IPS-18a (cell line): ENCODE results near the gene DUSP12.
"Not testable (repeated sequence)": the region's sequence is repeated elsewhere in the genome, so short reads cannot be mapped to it uniquely, and the experiment has no call there.

ENCODE experiments used
- H3K27ac ChIP-seq: one replicate; pipeline ENCODE4 v1.5.1; 2013; ENCODE audit warnings: low read length
- H3K27me3 ChIP-seq: one replicate; pipeline ENCODE4 v1.6.1; 2013; ENCODE audit warnings: mild to moderate bottlenecking, low read length; ENCODE audit not compliant: control insufficient read depth, insufficient read depth
- H3K36me3 ChIP-seq: one replicate; pipeline ENCODE4 v1.6.1; 2013; ENCODE audit warnings: low read depth, low read length; ENCODE audit not compliant: control insufficient read depth
- H3K4me1 ChIP-seq: one replicate; pipeline ENCODE4 v1.6.1; 2013; ENCODE audit warnings: low read depth, low read length; ENCODE audit not compliant: control insufficient read depth
- H3K4me3 ChIP-seq: one replicate; pipeline ENCODE4 v1.5.1; 2013; ENCODE audit warnings: low read length
- H3K9ac ChIP-seq: one replicate; pipeline ENCODE4 v1.6.1; 2013; ENCODE audit warnings: mild to moderate bottlenecking, low read length, moderate library complexity
- H3K9me3 ChIP-seq: one replicate; pipeline ENCODE4 v1.6.1; 2013; ENCODE audit warnings: low read depth, low read length; ENCODE audit not compliant: control insufficient read depth

The DUSP12 gene

DNA sequence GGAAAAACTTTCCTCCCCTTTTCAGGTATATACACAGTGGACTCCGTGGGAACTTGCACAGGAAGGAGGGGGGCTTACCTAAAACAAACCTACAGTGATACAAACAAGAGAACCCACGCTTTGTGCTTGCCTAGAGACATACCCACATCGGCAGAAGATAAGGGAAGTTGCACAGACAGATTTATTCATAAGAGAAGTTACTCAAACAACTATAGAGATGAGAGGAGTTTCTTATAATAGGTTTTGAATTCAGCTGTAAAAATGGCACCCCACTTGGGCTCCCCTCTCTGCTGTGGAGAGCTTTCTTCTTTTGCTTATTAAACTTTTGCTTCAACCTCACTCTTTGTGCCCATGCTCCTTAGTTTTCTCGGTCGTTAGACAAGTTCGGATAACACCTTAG, 1.8 kb upstream of the DUSP12 start:
- no peak overlapping the region for H3K27ac ChIP-seq
- H3K36me3 ChIP-seq, result peaks cover 18% of the 10 kb centered on the region
- H3K4me1 ChIP-seq, result peaks cover 7% of the 10 kb centered on the region
- no peak overlapping the region for H3K4me3 ChIP-seq
- no peaks in the 10 kb centered on the region for H3K27me3 ChIP-seq
- H3K9me3 ChIP-seq, result no peaks in the 10 kb centered on the region
- H3K9ac ChIP-seq, result no peak overlapping the region

DNA sequence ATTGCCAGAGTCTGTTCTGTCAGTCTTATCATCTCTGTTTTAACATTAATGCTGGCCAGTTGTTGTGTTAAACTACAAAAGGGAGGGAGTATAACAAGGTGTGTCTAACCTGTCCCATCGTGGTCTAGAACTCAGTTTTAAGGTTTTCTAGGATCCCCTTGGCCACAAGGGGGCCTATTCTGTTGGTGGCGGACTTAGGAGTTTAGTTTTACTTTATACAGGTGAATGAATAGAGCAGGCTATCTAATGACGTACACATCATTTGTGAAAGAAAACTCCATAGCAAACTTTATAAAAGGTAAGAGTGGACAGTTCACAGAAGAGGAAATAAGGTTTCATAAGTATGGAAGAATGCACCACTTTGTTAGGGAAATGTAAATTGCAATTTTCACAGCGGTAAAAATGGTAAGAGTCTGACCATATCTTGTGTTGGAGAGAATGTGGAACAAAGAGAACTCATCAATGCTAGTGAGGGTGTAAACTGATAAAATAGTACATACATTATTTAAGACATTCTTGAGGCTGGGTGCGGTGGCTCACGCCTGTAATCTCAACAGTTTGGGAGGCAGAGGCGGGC, 14.0 kb downstream of the DUSP12 start:
- Histone ChIP-seq H3K4me1 (peaks cover 4% of the 10 kb centered on the region), H3K27me3 (no peaks in the 10 kb centered on the region), H3K36me3 (peaks cover 3% of the 10 kb centered on the region), H3K27ac (no peak overlapping the region), H3K4me3 (no peak overlapping the region), H3K9ac (no peak overlapping the region), H3K9me3 (no peaks in the 10 kb centered on the region)

GRCh38 chr1:161766102-161766981, 16.8 kb downstream of the DUSP12 start, which contains the start of gene ATF6:
Gene ATF6, plus strand, starts transcription at chr1:161766320. Its CDS starts 41 bp downstream, at chr1:161766361.
- no peaks in the 10 kb centered on the region for H3K27me3 ChIP-seq
- peak within 1 kb of the TSS; percentile 98 for H3K4me3 ChIP-seq
- H3K9ac ChIP-seq, result peak within 1 kb of the TSS; percentile 88
- no peaks in the 10 kb centered on the region for H3K36me3 ChIP-seq
- no peaks in the 10 kb centered on the region for H3K9me3 ChIP-seq
- H3K27ac ChIP-seq, result no peak within 1 kb of the TSS
- H3K4me1 ChIP-seq, result peaks cover 4% of the 10 kb centered on the region

DNA sequence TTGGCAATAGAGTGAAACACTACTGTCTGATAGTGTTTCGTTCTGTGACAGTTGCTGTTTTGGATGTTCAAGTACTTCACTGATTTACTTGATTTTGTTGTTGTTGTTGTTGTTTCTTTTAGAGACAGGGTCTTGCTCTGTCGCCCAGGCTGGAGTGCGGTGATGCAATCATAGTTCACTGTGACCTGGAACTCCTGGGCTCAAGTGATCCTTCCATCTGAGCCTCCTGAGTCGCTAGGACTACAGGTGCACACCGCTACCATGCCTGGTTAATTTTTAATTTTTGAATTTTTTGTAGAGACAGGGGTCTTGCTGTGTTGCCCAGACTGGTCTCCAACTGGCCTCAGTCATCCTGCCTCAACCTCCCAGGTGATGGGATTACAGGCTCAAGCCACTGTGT, 18.9 kb downstream of the DUSP12 start:
- H3K4me1 ChIP-seq, result peaks cover 4% of the 10 kb centered on the region
- no peaks in the 10 kb centered on the region for H3K27me3 ChIP-seq
- no peak overlapping the region for H3K27ac ChIP-seq
- H3K36me3 ChIP-seq, result no peaks in the 10 kb centered on the region
- H3K4me3 ChIP-seq, result no peak overlapping the region
- H3K9me3 ChIP-seq, result no peaks in the 10 kb centered on the region
- no peak overlapping the region for H3K9ac ChIP-seq

DNA sequence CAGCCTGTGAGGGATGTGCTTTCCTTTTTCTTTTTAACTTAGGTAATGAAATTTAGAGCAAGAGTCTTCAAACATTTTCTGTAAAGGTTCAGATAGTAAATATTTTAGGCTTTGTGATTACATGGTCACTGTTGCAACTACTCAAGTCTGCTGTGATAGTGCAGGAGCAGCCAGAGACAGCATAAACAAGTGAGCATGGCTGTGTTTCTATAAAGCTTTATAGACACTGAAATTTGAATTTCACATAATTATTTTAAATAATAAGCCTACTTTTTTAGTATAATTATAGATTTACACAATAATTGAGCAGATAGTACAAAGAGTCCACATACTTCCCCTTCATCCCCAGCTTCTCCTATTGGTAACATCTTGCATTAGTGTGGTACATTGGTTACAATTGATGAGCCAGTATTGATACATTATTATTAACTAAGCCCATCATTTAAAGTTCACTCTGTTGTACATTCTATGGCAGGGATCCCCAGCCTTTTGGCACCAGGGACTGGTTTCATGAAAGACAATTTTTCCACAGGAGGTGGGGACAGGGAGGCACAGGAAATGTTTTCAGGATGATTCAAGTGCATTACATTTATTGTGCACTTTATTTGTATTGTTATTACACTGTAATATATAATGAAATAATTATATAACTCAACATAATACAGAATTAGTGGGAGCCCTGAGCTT, 19.5 kb downstream of the DUSP12 start:
- H3K27ac ChIP-seq, result no peak overlapping the region
- H3K4me3 ChIP-seq, result no peak overlapping the region
- H3K36me3 ChIP-seq, result no peaks in the 10 kb centered on the region
- peaks cover 4% of the 10 kb centered on the region for H3K4me1 ChIP-seq
- H3K27me3 ChIP-seq, result no peaks in the 10 kb centered on the region
- H3K9me3 ChIP-seq, result no peaks in the 10 kb centered on the region
- H3K9ac ChIP-seq, result no peak overlapping the region

DNA sequence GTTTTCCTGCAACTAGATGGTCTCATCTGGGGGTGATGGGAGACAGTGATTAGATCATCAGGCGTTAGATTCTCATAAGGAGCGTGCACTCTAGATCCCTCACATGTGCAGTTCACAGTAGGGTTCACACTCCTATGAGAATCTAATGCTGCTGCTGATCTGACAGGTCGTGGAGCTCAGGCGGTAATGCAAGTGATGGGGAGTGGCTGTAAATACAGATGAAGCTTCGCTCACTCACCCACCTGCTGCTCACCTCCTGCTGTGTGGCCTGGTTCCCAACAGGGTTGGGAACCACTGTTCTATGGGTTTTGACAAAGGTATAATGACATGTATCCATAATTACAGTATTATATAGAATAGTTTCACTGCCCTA, 20.1 kb downstream of the DUSP12 start:
- H3K4me3 ChIP-seq, H3K4me1 ChIP-seq, H3K36me3 ChIP-seq, H3K27me3 ChIP-seq, H3K9me3 ChIP-seq, H3K27ac ChIP-seq, H3K9ac ChIP-seq: not testable (repeated sequence)

DNA sequence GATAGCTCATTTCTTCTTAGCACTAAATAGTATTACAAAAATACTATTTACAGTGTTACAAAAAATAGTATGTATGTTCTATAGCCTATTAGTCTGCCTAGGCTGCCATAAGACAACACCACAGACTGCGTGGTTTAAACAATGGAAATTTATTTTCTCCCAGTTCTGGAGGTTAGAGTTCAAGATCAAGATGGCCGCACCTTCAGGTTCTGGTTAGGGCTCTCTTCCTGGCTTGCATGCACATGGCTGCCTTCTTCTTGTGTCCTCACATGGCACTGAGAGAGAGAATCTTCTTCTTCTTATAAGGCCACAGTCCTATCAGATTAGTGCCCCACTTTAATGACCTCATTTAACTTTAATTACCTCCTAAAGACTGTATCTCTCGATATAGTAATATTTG, 20.7 kb downstream of the DUSP12 start:
- Histone ChIP-seq H3K27me3 (no peaks in the 10 kb centered on the region), H3K4me3 (no peak overlapping the region), H3K36me3 (no peaks in the 10 kb centered on the region), H3K27ac (no peak overlapping the region), H3K4me1 (peaks cover 1% of the 10 kb centered on the region), H3K9ac (no peak overlapping the region), H3K9me3 (no peaks in the 10 kb centered on the region)

DNA sequence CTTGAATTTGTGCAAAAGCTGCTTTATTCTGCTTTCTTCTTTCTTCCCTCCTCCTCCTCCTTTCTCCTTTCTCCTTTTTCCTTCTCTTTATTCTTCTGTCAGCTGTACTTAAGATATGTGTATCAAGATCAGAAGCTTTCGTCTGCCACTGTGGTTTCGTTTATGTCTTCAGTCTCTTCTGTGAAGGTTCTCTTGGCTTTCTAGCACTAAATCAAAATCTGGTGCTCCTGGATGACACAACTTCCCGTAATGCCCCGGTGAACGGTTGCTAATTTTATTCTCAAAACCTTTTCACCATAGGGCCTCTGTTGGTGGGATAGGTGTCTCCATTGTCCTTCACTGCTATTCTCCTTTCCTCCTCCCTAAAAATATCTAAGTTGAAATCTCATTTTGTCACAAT, 21.6 kb downstream of the DUSP12 start:
- H3K27me3 ChIP-seq, result no peaks in the 10 kb centered on the region
- H3K9me3 ChIP-seq, result no peaks in the 10 kb centered on the region
- H3K4me1 ChIP-seq, result no peaks in the 10 kb centered on the region
- H3K4me3 ChIP-seq, result no peak overlapping the region
- H3K27ac ChIP-seq, result no peak overlapping the region
- H3K36me3 ChIP-seq, result no peaks in the 10 kb centered on the region
- H3K9ac ChIP-seq, result no peak overlapping the region

DNA sequence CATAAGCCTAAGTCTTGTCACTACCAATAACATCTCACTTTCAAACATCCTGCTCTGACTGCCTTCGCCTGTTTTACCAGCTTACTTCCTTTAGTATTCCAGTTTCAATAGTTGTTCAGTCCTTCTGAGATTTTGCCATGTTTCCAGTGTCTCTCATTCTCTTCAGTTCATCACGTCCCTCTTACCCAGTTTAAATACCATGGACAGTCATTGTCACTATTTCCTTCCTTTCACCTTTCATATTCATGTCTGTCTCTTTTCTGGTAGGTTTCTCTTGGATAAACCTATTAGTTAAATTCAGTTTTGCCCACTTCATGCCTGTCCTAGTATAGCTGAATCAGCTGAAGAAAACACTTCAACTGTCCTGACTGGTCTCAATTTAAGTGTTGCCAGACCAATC, 22.4 kb downstream of the DUSP12 start:
- Histone ChIP-seq H3K4me3 (no peak overlapping the region), H3K27me3 (no peaks in the 10 kb centered on the region), H3K27ac (no peak overlapping the region), H3K36me3 (no peaks in the 10 kb centered on the region), H3K9me3 (no peaks in the 10 kb centered on the region), H3K4me1 (no peaks in the 10 kb centered on the region), H3K9ac (no peak overlapping the region)

DNA sequence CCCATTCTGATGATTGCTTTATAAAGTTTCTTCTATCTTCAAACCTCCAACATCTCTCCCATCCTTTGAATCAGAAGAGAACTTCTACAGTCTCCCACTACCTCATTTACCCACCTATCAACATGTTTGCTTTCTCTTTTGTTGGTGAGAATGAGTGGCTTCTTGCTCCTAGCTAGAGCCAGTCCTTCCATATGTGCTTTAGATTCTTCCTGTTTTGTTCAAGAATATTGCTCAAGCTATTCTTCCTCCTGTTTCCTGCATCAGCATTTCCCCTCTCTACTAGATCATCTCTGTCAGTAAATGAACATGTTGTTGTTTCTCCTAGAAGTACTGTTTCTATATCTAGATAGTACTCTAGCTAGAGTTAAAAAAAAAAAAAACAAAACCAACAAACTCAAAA, 22.8 kb downstream of the DUSP12 start:
- H3K4me3 ChIP-seq, result no peak overlapping the region
- H3K9me3 ChIP-seq, result no peaks in the 10 kb centered on the region
- no peak overlapping the region for H3K9ac ChIP-seq
- no peaks in the 10 kb centered on the region for H3K27me3 ChIP-seq
- no peaks in the 10 kb centered on the region for H3K4me1 ChIP-seq
- H3K36me3 ChIP-seq, result no peaks in the 10 kb centered on the region
- H3K27ac ChIP-seq, result no peak overlapping the region

GRCh38 chr1:161773791-161774190, 24.2 kb downstream of the DUSP12 start:
- Histone ChIP-seq H3K27ac (no peak overlapping the region), H3K4me3 (no peak overlapping the region), H3K36me3 (no peaks in the 10 kb centered on the region), H3K9ac (no peak overlapping the region), H3K27me3 (no peaks in the 10 kb centered on the region), H3K9me3 (no peaks in the 10 kb centered on the region), H3K4me1 (no peaks in the 10 kb centered on the region)
